Measurements from ENCODE around the gene CDH7. TPM values are rescaled to one million over a fixed set of nuclear protein-coding genes. Genes with fewer than 3 reads are reported as not detected.

CDH7 gene
- total RNA-seq, 3 donors from 2014 or later (not counting 1 experiment from before 2014, with no cell fraction given): not detected

DNA sequence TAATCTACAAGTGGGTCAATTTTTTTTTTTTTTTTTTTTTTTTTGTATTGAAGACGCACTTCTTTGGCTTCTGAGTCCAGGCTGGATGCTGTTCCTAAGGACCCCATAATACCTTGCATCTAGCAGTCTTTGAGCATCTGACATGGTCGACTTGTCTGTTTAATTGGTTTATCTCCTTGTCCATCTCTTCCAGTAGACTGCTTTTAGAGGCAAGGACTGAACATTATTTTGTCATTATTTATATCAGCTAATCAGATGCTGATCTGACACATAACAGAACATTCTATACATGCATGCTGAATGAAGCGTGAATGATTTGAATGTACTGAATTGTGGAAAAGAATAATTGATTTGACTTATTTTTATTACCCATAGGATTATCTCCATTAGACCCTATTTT lies 118.7 kb downstream of the CDH7 start:
- no peaks in the 10 kb centered on the region for H3K27me3 Mint-ChIP-seq (ENCODE audit: low read depth in 2 of 2)
- TF ChIP-seq, protein P1, sequence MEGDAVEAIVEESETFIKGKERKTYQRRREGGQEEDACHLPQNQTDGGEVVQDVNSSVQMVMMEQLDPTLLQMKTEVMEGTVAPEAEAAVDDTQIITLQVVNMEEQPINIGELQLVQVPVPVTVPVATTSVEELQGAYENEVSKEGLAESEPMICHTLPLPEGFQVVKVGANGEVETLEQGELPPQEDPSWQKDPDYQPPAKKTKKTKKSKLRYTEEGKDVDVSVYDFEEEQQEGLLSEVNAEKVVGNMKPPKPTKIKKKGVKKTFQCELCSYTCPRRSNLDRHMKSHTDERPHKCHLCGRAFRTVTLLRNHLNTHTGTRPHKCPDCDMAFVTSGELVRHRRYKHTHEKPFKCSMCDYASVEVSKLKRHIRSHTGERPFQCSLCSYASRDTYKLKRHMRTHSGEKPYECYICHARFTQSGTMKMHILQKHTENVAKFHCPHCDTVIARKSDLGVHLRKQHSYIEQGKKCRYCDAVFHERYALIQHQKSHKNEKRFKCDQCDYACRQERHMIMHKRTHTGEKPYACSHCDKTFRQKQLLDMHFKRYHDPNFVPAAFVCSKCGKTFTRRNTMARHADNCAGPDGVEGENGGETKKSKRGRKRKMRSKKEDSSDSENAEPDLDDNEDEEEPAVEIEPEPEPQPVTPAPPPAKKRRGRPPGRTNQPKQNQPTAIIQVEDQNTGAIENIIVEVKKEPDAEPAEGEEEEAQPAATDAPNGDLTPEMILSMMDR (IDR thresholded peaks at IDR 0.05): no peak

DNA sequence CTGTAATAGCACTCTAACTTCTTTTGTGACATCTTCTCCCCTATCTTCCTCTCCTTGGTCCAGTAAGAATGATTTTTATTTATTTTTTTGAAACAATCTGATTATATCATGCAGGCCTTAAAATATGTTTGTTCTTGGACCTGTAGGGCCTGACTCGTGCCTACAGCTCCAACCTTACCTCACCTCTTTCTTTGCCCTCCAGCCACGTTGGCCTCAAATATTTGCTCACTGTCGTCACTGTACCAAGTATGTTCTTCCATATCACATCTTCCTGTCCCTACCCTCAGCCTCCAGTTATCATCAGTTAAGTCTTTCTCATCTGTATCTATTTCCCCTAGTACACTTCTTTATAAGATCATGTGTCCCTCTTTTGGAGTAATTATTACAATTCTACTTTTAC lies 125.5 kb downstream of the CDH7 start:
- Histone ChIP-seq H3K4me1 (ENCODE audit: control insufficient read depth, insufficient read depth, low read length) (no peaks in the 10 kb centered on the region), H3K9me3 (ENCODE audit: control insufficient read depth, insufficient read depth, low read length) (no peaks in the 10 kb centered on the region), H3K4me3 (ENCODE audit: low read length) (no peak overlapping the region), H3K27me3 (ENCODE audit: control insufficient read depth, insufficient read depth, low read length) (no peaks in the 10 kb centered on the region), H3K27ac (ENCODE audit: low read length) (no peak overlapping the region), H3K36me3 (ENCODE audit: control insufficient read depth, insufficient read depth, low read length) (no peaks in the 10 kb centered on the region)
- intact Hi-C loops (cut with micrococcal nuclease): no loop called here
- no peak for ATAC-seq
- TF ChIP-seq, protein P1 (IDR thresholded peaks at IDR 0.05): no peak
- DNase-seq: no peak
- Mint-ChIP-seq H3K27ac (no peak overlapping the region), H3K4me3 (no peak overlapping the region), H3K9me3 (peaks cover 8 to 13% of the 10 kb centered on the region in 2 donors), H3K36me3 (peaks cover 6% of the 10 kb centered on the region), H3K4me1 (no peaks in the 10 kb centered on the region), H3K27me3 (ENCODE audit: low read depth in 2 of 2) (no peaks in the 10 kb centered on the region)
- WGBS (ENCODE audit: insufficient coverage): 88% methylated on average over 3 of the region's 3 CpGs

More for the DNA sequence above, 118.7 kb downstream of the CDH7 start:
- no peak overlapping the region for H3K4me3 Mint-ChIP-seq
- 66% methylated on average over 2 of the region's 3 CpGs for WGBS (ENCODE audit: insufficient coverage)
- H3K27me3 ChIP-seq (ENCODE audit: control insufficient read depth, insufficient read depth, low read length): no peaks in the 10 kb centered on the region
- intact Hi-C loops (cut with micrococcal nuclease): no loop called here
- H3K9me3 Mint-ChIP-seq: peaks cover 13 to 20% of the 10 kb centered on the region in 2 donors
- no peaks in the 10 kb centered on the region for H3K9me3 ChIP-seq (ENCODE audit: control insufficient read depth, insufficient read depth, low read length)
- H3K36me3 Mint-ChIP-seq: no peaks in the 10 kb centered on the region
- H3K27ac ChIP-seq (ENCODE audit: low read length): no peak overlapping the region
- no peaks in the 10 kb centered on the region for H3K4me1 ChIP-seq (ENCODE audit: control insufficient read depth, insufficient read depth, low read length)
- H3K27ac Mint-ChIP-seq: no peak overlapping the region
- H3K4me1 Mint-ChIP-seq: no peaks in the 10 kb centered on the region
- no peak for DNase-seq
- no peaks in the 10 kb centered on the region for H3K36me3 ChIP-seq (ENCODE audit: control insufficient read depth, insufficient read depth, low read length)
- no peak for ATAC-seq
- no peak overlapping the region for H3K4me3 ChIP-seq (ENCODE audit: low read length)

GRCh38 chr18:65897292-65897691 lies 146.5 kb downstream of the CDH7 start:
- Histone ChIP-seq H3K4me3 (ENCODE audit: low read length) (no peak overlapping the region), H3K4me1 (ENCODE audit: control insufficient read depth, insufficient read depth, low read length) (no peaks in the 10 kb centered on the region), H3K27ac (ENCODE audit: low read length) (no peak overlapping the region), H3K9me3 (ENCODE audit: control insufficient read depth, insufficient read depth, low read length) (no peaks in the 10 kb centered on the region), H3K36me3 (ENCODE audit: control insufficient read depth, insufficient read depth, low read length) (no peaks in the 10 kb centered on the region), H3K27me3 (ENCODE audit: control insufficient read depth, insufficient read depth, low read length) (no peaks in the 10 kb centered on the region)
- no peak for DNase-seq
- Mint-ChIP-seq H3K4me3 (no peak overlapping the region), H3K27ac (no peak overlapping the region), H3K4me1 (no peaks in the 10 kb centered on the region), H3K27me3 (ENCODE audit: low read depth in 2 of 2) (no peaks in the 10 kb centered on the region), H3K36me3 (no peaks in the 10 kb centered on the region), H3K9me3 (peaks cover 3 to 15% of the 10 kb centered on the region in 2 donors)
- no peak for ATAC-seq
- intact Hi-C loops (cut with micrococcal nuclease): no loop called here
- WGBS (ENCODE audit: insufficient coverage): no CpG with 5 or more reads among the region's 3 CpGs
- TF ChIP-seq, protein P1 (IDR thresholded peaks at IDR 0.05): no peak

DNA sequence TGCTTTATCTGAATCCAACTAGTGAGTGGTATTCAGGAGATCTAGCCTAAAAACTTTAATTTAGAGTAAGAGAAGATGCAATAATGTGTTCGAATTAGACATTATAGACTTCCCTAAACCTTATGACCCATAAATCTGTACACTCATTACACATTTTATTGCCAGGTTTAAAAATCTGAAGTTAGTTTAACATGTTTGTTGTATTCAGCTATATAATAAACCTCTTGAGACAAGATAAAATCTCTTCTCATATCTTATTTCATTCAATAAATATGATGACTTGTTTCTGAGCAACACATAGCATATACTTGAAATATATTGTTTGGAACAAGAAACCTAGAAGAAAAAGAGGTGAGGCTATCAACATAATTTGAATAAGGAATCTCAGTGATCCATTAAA lies 150.7 kb downstream of the CDH7 start:
- intact Hi-C loops (cut with micrococcal nuclease): no loop called here
- H3K4me3 Mint-ChIP-seq: no peak overlapping the region
- Histone ChIP-seq H3K4me1 (ENCODE audit: control insufficient read depth, insufficient read depth, low read length) (no peaks in the 10 kb centered on the region), H3K36me3 (ENCODE audit: control insufficient read depth, insufficient read depth, low read length) (no peaks in the 10 kb centered on the region), H3K4me3 (ENCODE audit: low read length) (no peak overlapping the region), H3K9me3 (ENCODE audit: control insufficient read depth, insufficient read depth, low read length) (no peaks in the 10 kb centered on the region), H3K27me3 (ENCODE audit: control insufficient read depth, insufficient read depth, low read length) (no peaks in the 10 kb centered on the region), H3K27ac (ENCODE audit: low read length) (no peak overlapping the region)
- no peak for ATAC-seq
- no peaks in the 10 kb centered on the region for H3K4me1 Mint-ChIP-seq
- no peaks in the 10 kb centered on the region for H3K27me3 Mint-ChIP-seq (ENCODE audit: low read depth in 2 of 2)
- no peak overlapping the region for H3K27ac Mint-ChIP-seq
- no peaks in the 10 kb centered on the region for H3K36me3 Mint-ChIP-seq
- DNase-seq: no peak
- TF ChIP-seq, protein P1 (IDR thresholded peaks at IDR 0.05): no peak
- no CpG with 5 or more reads among the region's 1 CpG for WGBS (ENCODE audit: insufficient coverage)
- H3K9me3 Mint-ChIP-seq: peaks cover 2 to 8% of the 10 kb centered on the region in 2 donors

All from natural killer cell (primary cell).